Superior temporal gyrus (tissue), 1 donor: ENCODE measurements around the gene NUMBL.
"Not testable (repeated sequence)": the region's sequence is repeated elsewhere in the genome, so short reads cannot be mapped to it uniquely, and the experiment has no call there.

Source experiments
- DNase-seq: peaks from one replicate; pipeline ENCODE4 v3.0.0-alpha.2; 2016; ENCODE audit errors: extremely low spot score

Gene NUMBL

DNA sequence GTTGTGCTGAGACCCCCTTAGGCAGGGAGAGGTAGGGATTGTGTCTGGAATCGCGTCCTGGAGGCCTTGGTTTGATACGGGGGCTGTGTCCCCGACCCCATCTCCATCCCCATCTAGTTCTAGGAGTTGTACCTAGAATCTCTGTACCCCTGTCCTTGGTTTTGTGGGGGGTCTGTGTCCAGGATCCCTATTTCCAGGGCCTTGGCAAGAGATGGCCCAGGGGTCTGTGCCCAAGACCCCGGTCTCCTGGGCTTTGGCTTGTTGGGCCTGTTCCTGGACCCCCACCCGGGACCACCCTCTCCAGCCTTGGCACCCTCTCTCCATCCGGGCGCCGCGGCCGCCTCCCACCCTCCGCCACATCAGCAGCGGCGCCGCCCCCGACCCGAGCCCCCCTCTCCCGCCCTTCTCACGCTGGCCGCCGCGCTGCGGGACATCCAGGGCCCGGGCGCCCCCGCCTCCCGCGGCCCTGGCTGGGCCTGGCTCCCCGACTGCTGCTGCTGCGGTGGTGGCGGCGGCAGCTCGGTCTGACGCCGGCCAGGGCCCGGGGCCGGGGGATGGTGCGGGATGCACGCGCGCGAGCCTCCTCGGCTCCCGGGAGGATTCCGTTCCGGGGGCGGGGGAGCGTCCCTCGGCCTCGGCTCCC lies at the start of gene NUMBL:
Gene NUMBL, minus strand, starts transcription at position 602 of the 643 bp plus-strand sequence. Its CDS starts 168 bp downstream, at position 434.
- DNase-seq: no peak

DNA sequence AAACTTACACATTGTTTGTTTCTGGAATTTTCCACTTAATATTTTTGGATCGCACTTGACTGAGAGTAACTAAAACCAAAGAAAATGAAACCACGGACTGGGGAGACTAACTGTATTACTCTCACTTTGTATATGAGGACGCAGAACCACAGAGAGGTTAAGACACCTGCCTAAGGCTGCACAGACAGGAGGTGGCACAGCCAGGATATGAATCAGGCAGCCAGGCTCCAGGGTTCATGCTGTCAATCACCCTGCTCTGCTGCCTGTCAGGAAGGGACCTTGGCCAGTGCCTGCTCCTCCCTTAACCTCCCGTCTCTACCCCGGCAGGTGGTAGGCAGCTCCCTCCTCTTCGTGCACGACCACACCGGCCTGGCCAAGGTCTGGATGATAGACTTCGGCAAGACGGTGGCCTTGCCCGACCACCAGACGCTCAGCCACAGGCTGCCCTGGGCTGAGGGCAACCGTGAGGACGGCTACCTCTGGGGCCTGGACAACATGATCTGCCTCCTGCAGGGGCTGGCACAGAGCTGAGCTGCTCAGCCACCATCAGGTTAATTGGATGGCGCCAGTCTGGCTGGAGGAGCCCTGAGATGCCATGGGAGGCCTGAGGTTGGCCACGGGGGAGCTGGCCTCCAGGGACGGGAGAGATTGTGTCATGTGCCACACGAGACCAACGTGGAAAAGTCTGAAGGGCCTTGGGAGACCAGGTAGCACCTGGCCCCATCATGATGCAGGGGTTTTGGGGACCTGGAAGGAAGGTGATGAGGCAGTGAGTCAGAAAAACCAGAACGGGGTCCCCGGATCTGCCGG lies 48.8 kb upstream of the NUMBL start:
- no peak for DNase-seq

DNA sequence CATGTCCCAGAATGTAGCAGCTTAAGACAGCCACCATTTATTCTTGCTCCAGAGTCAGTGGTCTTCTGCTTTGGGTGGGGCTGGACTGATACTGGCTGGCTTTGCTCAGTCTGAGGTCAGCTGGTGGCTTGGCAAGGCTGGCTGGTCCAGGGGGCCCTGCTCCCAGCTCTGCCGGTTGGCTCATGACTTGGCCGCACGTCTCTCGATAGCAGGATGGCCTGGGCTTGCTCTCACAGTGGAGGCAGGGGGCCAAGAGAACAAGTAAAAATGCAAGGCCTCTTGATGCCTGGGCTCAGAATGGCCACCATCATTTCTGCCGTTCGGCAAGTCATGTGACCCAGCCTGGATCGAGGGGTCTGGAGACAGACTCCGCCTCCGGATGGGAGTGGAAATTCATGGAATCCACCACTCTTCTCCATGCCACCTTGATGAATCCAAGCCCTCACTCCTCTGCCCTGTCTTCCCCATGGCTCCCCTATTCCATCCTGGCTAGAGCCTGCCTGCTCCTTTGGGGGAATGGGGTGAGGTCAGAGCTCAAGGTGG lies 46.7 kb upstream of the NUMBL start:
- no peak for DNase-seq

DNA sequence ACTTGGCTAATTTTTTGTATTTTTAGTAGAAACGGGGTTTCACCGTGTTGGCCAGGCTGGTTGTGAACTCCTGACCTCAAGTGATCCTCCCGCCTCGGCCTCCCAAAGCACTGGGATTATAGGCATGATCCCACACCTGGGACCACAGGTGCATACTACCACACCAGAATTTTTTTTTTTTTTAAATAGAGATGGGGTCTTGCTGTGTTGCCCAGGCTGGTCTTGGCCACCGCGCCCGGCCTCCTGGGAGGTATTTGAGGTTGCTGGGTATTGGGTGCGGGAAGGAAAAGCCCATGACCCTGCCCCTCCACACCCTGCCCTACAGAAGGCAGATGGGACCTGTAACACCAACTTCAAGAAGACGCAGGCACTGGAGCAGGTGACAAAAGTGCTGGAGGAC lies 46.2 kb upstream of the NUMBL start:
- DNase-seq: no peak

DNA sequence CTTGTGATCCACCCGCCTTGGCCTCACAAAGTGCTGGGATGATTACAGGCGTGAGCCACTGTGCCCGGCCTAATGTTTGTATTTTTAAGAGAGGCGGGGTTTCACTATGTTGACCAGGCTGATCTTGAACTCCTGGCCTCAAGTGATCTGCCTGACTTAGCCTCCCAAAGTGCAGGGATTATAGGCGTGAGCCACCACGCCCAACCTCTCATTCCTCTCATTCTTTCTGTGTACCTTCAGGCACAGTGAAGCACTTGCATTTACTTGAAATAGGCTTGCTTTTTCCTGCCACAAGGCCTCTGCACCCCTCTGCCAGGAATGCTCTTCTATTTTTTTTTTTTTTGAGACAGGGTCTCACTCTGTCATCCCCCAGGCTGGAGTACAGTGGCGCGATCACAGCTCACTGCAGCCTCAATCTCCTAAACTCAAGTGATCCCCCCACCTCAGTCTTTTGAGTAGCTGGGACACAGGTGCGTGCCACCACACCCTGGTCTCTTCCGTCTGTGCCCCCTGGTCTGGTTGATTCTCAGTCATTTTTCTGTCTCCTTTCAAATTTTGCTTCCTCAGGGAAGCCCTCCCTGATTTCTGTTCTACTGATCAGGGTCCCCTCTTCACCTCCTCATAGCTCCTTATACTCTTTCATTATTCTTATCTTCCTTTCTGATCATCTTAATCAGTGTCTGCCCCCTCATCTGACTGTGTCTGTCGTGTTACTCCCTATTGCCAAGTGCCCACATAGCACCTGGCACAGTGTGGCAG lies 44.7 kb upstream of the NUMBL start:
- no peak for DNase-seq

DNA sequence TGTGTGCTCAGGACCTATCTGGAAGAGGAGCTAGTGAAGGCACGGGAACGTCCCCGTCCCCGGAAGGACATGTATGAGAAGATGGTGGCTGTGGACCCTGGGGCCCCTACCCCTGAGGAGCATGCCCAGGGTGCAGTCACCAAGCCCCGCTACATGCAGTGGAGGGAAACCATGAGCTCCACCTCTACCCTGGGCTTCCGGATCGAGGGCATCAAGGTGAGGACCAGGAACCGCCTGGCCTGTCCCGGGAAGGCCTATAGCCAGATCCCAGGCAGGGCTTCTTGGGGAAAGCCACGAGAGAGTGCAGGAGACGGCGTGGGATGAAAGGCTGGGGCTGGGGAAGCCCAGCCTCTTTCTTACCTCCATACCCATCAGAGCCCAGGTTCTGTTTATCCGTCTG lies 42.7 kb upstream of the NUMBL start:
- DNase-seq: no peak

DNA sequence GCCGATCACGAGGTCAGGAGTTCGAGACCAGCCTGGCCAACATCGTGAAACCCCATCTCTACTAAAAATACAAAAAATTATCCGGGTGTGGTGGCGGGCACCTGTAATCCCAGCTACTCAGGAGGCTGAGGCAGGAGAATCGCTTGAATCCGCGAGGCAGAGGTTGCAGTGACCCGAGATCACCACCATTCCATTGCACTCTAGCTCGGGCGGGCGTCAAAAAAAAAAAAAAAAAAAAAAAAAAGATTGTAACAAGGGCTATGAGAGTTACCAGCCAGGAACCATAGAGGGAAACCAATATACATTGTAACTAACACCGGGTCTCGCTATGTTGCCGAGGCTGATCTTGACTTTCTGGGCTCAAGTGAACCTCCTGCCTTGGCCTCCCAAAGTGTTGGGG lies 41.9 kb upstream of the NUMBL start:
- DNase-seq: not testable (repeated sequence)

DNA sequence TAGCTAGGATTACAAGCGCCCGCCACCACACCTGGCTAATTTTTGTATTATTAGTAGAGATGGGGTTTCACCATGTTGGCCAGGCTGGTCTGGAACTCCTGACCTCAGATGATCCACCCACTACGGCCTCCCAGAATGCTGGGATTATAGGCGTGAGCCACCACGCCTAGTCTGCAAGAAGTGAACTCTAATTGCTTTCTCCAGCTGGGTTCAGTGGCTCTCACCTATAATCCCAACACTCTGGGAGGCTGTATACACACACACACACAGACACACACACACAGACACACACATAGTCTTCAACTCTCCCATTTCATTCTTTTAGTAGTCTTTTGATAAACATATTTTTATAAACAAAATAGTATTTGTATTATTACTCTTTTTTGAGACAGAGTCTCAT lies 39.6 kb upstream of the NUMBL start:
- not testable (repeated sequence) for DNase-seq

DNA sequence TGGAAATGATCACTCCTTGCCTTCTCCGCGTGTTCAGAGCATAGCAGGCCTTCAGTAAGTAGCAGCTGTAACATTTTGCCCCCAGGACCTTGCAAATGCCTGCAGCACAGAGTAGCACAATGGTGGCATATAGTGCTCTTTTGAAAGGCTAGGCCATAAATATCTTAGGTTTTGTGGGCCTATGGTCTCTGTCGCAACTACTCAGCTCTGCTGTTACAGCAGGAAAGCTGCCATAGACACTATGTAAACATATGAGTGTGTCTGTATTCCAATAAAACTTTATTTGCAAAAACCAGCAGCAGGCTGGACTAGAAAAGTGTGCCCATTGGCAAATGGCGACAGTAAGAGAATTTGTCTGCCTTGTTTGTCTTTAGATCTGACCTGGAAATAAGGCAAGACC lies 35.8 kb upstream of the NUMBL start:
- DNase-seq: no peak

DNA sequence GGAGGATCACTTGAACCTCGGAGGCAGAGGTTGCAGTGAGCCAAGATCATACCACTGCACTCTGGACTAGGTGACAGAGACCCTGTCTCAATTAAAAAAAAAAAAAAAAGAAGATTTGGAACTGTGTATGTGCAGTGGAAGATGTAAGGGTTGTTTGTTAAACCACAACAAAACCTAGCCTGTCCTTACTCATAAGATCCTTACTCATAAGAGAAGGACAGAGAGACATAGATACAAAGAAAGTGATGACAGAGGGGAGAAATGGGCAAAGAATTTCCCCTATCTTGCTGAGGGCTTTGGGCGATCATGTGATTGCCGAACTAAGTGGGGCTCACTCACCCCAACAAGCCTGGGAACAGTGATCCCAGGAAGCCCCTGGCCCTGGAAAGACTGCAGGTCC lies 34.4 kb upstream of the NUMBL start:
- DNase-seq: no peak

DNA sequence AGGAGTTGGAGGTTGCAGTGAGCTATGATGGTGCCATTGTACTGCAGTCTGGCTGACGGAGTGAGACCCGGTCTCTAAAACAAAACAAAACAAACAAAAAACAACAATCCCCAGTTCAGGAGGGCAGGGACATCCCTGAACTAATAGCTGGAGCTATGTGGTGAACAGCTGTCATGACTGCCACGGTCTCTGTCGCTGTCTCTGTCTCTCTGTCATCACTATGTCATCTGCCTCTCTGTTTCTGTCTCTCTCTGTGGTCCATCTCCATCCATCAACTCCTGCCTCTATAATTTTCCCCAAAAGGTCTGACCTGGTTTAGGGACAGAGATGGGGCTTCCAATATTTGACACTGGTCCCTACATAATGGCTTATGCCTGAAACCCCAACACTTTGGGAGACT lies 33.9 kb upstream of the NUMBL start:
- DNase-seq: no peak

DNA sequence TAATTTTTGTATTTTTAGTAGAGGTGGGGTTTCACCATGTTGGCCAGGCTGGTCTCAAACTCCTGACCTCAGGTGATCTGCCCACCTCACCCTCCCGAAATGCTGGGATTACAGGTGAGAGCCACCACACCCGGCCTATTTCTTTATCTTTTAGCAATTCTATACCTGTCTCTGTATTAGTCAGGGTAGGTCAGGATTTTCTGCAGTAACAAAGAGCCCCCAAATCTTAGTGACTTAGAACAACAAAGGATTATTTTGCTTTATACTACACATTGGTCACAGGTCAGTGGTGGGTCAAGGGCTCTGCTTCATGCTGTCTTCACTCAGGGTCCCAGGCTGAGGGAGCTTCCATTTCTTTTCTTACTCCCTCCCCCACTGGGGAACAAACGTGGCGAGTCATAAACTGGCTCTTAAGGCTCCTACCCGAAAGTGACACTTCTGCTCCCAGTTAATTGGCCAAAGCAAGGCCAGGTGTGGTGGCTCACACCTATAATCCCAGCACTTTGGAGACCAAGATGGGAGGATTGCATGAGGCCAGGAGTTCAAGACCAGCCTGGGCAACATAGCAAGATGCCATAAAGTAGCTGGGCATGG lies 33.3 kb upstream of the NUMBL start:
- DNase-seq: no peak

DNA sequence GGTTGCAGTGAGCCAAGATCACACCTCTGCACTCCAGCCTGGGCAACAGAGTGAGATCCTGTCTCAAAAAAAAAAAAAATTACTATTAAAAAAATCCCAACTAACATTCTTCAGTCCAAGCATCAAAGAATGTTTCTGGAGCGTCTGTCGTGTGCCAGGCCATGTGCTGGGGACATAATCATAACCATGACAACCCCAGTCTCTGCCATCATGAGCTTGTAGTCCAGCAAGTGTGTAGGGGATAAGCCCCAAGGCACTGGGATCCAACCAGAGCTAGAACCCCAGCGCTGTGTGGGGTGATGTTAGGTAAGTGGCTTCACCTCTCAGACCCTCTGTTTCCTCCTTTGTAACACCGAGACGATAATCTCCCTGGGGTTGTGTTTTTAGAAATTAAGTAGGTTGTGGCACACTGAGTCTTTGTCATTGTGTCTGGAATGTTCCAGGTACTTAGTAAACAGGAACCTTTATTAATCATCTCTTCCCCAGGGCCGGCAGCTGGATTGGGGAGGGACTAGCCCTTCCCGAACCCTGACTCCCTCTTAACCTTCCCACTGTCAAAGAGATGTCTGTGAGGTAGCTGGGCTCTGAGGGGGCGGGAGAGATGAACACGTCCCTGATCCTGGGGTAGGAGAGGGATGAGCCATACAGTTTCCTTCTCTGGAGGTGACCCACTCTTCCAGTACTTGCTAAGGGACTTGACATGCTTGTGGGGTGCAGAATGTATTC lies 31.6 kb upstream of the NUMBL start:
- no peak for DNase-seq

DNA sequence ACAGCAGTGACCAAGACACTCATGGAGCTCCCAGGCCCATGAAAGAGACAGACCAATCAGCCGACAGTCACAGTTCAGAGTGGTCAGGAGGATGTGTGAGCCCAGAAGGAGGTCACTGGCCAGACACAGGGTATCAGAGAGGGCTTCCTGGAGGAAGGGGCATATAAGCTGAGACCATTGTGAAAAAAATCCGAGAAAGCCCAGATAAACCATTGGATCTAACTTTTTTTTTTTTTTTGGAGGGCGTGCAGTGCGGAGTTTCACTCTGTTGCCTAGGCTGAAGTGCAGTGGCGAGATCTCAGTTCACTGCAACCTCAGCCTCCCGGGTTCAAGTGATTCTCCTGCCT lies 30.7 kb upstream of the NUMBL start:
- DNase-seq: no peak

DNA sequence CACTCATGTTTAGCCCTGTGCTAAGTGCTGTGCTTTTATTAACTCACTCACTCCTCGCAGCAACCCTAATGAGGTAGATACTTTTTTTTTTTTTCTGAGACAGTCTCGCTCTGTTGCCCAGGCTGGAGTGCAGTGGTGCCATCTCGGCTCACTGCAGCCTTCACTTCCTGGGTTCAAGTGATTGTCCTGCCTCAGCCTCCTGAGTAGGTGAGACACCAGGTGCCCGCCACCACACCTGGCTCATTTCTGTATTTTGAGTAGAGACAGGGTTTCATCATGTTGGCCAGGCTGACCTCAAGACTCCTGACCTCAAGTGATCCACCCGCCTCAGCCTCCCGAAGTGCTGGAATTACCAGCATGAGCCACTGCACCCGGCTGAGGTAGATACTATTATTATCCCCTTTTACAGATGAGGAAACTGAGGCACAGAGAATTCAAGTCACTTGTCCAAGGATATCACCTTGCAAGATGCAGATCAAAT lies 29.0 kb upstream of the NUMBL start:
- no peak for DNase-seq

DNA sequence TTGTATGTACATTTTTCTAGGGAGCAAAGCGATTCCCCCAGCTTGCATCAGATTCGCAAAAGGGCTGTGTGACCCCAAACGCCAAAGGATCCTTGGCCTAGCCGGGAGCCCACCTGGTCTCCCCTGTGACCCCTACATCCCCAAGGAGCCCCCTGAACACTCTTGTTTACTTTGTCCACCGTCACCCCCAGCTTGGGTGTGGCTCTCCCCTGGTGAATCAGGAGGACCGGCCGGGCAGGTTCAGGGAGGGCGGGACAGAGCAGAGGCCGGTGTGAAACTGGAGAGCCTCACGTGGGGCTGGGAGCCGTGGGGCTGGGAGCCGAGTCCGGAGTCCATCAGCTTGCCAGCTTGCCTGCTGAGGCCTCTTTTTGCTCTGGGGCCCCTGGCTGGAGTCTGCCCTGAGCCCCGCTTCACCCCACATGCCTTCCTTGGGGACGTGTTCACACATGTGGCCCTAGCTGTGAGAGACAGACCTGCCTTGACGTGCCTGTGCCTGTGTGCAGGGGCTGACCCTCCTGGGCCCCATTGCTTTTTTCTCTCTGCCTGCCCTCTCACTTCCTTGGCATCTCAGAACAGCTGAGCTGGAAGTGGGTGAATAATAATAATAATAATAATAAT lies 28.4 kb upstream of the NUMBL start:
- no peak for DNase-seq

DNA sequence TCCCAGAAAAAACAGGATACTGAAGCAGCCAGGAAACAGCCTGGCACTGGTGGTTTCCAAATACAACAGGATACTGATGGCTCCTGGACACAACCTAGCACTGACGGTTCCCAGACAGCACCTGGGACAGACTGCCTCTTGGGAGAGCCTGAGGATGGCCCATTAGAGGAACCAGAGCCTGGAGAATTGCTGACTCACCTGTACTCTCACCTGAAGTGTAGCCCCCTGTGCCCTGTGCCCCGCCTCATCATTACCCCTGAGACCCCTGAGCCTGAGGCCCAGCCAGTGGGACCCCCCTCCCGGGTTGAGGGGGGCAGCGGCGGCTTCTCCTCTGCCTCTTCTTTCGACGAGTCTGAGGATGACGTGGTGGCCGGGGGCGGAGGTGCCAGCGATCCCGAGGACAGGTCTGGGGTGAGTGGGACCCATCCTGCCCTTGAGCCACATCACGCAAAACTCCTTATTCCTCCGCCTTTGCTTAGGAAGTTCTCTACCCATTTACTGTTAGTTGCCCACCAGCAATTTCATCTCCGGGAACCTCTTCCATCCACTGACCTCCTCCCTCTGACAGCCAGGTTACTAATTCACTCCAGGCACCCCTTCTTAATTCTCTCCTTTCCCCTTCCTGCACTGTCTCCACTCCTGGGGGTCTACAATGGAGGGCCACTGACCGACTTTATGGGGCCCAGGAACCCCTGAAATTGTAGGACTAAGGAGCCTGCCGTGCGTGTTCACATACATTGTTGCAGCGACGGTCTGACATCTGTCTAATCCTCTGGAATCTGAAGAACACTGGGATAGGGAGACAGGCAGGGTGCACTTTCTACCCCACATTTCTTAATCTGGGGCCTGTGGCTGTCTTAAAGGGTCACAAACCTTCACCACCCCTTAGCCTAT lies 27.7 kb upstream of the NUMBL start:
- no peak for DNase-seq

DNA sequence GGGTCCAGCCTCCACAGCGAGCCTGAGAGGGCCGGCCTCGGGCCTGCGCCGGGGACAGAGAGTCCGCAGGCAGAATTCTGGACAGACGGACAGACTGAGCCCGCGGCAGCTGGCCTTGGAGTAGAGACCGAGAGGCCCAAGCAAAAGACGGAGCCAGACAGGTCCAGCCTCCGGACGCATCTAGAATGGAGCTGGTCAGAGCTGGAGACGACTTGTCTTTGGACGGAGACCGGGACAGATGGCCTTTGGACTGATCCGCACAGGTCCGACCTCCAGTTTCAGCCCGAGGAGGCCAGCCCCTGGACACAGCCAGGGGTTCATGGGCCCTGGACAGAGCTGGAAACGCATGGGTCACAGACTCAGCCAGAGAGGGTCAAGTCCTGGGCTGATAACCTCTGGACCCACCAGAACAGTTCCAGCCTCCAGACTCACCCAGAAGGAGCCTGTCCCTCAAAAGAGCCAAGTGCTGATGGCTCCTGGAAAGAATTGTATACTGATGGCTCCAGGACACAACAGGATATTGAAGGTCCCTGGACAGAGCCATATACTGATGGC lies 27.0 kb upstream of the NUMBL start:
- DNase-seq: no peak

DNA sequence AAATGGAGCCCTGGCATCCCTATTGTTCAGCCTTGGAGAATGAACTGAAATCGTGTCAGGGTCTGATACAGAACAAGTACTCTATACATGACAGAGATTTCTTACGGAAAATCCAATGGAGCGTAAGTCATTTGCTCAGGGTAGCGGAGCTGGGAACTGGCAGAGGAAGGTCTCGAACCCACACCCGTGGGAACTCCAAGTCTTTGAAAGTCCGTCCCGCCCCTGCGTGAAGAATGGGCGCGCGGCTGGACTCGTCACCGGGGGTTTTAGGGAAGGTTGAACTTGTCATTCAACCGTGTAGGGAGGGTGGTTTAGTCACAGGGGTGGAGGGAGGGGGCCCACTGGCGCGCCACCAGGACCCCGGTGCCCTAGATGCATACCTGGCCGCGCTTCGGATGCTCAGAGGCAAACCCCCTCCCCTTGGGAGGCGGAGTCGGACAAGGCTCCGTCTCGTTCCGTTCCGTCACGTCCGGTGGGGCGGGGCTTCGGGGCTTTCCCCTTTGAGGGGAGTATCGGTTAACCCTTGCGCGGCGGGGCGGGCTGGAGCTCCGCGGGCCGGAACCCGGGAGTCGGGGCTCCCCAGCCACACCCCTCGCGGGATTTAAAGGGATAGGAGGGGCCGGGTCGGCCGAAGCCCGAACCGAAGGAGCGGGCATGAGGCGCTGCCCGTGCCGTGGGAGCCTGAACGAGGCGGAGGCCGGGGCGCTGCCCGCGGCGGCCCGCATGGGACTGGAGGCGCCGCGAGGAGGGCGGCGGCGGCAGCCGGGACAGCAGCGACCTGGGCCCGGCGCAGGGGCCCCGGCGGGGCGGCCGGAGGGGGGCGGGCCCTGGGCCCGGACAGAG lies 26.3 kb upstream of the NUMBL start, which contains the start of the genes COQ8B and ITPKC:
Gene COQ8B, minus strand, starts transcription at position 405 of the 843 bp plus-strand sequence. CDS start 2,254 bp downstream, outside the sequence.
Gene ITPKC, plus strand, starts transcription at position 631 of the 843 bp plus-strand sequence. Its CDS starts 24 bp downstream, at position 655.
- DNase-seq: peak; percentile 99
